Stomach (tissue), 4 donors: ENCODE measurements around the gene CCDC106.

ENCODE experiments used
- EP300 ChIP-seq: sonication (generic); formaldehyde crosslinking; IDR thresholded peaks from one replicate; pipeline ENCODE4 v1.6.1; 2017; ENCODE audit warnings: antibody characterized with exemption
- POLR2A ChIP-seq, 4 donors: fragments of 450-650 bp; IDR thresholded peaks; one replicate each; pipeline ENCODE4 v1.6.1; 2016; ENCODE audit warnings: antibody characterized with exemption in 4 of 4, control low read depth in 2 of 4, mild to moderate bottlenecking in 1 of 4, moderate library complexity in 1 of 4
- POLR2AphosphoS5 ChIP-seq, 3 donors: sonication (generic); formaldehyde crosslinking; IDR thresholded peaks; one replicate each; pipeline ENCODE4 v1.6.1; 2016; ENCODE audit warnings: antibody characterized with exemption in 3 of 3
- TF ChIP-seq, protein P1 (sequence below), 7 experiments: fragments of 450-650 bp in 4 of 7; fragments of 200-600 bp in 3 of 7; sonication (generic) in 3 of 7; IDR thresholded peaks; one replicate each; pipeline ENCODE4 v1.5.1; 2016 to 2019; ENCODE audit warnings: antibody characterized with exemption in 7 of 7, control low read depth in 2 of 7, mild to moderate bottlenecking in 1 of 7

DNA sequence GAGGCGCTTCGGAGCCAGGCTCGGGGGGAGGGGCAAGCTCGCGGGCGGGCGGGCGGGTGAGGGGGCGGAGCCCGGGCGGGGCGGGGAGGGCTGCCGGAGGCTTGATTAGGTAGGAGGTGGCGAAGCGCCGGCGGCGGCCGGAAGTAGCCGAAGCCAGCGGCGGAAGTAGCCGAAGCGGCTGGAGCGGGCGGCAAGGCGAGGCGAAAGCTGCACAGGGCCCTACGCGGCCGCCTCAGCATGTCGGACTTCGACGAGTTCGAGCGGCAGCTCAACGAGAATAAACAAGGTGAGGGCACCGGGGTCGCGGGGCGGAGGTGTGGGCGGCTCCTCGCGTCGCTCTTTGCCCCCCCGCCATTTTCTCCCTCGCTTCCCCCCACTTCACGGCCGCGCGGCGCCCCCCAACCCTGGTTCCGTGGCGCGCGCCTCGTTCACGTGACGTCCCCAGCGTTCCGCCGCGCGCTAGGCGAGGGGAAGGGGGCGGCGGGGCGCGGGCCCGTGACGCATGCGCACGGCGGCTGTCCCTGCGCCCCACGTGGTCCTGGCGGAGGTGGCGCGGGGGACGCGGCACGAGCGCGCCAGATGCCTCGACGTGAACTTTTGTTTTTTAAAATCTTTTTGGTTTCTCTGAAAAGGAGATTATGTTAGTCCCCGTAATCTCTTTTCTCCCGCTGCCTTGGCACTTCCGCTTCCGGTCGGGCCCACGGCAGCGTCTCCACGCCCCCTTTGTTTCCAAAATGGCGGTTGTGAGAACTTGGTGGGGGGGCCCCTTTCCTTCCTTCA is 7.0 kb downstream of the CCDC106 start, which contains the start of gene U2AF2:
- TF ChIP-seq, protein P1, sequence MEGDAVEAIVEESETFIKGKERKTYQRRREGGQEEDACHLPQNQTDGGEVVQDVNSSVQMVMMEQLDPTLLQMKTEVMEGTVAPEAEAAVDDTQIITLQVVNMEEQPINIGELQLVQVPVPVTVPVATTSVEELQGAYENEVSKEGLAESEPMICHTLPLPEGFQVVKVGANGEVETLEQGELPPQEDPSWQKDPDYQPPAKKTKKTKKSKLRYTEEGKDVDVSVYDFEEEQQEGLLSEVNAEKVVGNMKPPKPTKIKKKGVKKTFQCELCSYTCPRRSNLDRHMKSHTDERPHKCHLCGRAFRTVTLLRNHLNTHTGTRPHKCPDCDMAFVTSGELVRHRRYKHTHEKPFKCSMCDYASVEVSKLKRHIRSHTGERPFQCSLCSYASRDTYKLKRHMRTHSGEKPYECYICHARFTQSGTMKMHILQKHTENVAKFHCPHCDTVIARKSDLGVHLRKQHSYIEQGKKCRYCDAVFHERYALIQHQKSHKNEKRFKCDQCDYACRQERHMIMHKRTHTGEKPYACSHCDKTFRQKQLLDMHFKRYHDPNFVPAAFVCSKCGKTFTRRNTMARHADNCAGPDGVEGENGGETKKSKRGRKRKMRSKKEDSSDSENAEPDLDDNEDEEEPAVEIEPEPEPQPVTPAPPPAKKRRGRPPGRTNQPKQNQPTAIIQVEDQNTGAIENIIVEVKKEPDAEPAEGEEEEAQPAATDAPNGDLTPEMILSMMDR (IDR thresholded peaks at IDR 0.05), result no peak
- TF ChIP-seq POLR2A (IDR thresholded peaks at IDR 0.05) (no peak), POLR2AphosphoS5 (IDR thresholded peaks at IDR 0.05) (peak in 2 of 3 donors; percentile 68 to 83), EP300 (no peak)
